Endometrial microvascular endothelial cells (primary cell): ENCODE results near the gene PPP2R2C. TPM values are rescaled to one million over a fixed set of nuclear protein-coding genes. Genes with fewer than 3 reads are reported as not detected.

Experiments
- in situ Hi-C: cut with HindIII; loops from 2 replicates; pipeline ENCODE4 v1.10.0; 2017; ENCODE audit warnings: low sequenced_read_pairs, low pct_unique_long_range_greater_than_20kb; ENCODE audit errors: inconsistent ontology term
- total RNA-seq: library from RNA; depleted of rRNA; stranded (reverse); fragments of >200 nt; gene quantifications from one replicate; pipeline ENCODE4 v1.2.3, GENCODE V29; 2015; ENCODE audit errors: inconsistent ontology term

The PPP2R2C gene
- not detected for total RNA-seq

DNA sequence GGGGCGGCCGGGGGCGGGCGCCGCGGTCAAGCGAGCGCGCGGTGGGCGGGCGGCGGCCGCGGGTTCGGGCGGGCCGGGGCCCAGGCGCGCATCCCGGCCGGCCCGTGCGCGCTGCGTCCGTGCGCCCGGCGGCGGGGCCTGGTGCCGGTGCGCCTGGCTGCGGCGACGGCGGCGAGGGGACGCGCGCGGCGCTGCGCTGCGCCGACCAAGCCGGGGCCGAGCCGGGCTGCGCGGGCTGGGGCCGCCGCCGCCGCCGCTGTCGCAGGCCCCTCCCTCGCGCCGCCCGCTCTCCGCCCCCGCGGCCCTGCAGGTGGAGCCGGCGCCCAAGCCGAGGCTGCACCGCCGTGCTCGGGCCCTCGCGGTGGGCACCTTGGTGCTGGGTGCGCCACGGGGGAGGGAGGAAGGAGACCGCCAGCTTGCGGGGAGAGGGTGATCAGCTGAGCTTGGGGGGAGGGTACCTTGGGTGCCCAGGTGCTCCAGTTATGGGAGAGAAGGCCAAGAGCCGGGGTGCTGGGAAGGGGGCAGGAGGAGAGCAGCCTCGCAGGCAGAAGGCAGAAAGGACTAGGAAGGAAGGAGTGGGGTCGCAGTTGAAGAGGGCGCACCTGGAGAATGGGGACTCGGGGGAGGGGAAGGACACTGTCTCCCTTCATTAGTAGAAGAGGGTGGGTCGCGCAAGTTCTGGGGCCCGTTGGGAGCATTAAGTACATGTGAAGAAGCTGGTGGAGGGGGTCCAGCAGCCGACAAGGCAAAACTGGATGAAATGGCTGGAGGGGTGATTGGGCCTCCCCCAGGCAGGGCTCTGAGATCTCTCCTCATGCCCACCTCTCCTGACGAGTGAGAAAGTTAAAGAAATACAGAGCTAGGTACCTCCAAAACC, at the start of gene PPP2R2C:
PPP2R2C (minus strand) TSS at position 228 of the 877 bp plus-strand sequence. CDS start 385 bp downstream, outside the sequence.
- in situ Hi-C loops, result no loop called here

DNA sequence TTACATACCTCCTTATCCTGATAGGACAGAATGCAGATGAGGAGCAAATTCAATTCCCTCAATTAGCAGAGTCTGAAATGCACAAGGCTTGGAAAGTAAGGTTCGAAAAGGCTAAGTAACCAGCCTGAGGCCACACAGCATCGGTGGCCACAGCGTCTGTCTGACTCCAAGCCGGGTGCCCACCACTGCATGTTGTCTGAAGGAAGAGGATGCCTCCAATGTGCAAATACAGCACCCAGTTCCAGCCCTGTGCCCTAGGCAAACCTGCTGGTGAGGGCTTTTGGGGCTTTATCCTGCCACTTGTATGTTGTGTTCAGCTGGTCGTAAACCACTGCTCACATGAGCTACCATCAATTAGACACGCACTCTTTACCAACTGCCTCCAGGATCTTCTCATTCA, 48.6 kb upstream of the PPP2R2C start:
- in situ Hi-C loops, result no loop called here

DNA sequence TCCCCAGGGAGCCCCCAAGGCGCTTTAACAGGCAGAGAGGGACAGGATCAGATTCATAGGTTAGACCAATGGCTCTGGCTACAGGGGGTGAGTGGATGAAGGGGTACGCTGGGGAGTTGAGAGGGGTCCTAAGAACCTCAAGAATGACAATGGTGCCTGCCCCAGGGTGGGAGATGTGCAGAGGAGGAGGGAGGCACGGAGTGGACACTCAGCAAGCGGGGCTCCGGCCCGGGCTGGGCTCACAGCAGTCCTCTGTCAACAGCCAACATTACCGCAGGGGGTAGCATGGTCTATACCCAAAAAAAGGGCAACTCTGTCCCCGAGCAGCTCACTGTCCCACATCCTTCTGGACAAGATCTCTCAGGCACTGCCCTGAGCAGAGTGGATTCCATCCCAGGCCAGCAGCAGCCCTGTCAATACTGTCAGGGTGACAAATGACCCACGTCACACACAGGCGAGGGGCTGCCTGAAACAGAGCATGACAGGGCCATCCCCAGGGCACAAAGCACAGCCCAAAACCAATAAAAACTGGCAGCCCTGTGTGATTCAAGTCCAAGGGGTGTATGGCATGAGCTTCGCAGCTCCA, 47.7 kb upstream of the PPP2R2C start:
- in situ Hi-C loops, result no loop called here

DNA sequence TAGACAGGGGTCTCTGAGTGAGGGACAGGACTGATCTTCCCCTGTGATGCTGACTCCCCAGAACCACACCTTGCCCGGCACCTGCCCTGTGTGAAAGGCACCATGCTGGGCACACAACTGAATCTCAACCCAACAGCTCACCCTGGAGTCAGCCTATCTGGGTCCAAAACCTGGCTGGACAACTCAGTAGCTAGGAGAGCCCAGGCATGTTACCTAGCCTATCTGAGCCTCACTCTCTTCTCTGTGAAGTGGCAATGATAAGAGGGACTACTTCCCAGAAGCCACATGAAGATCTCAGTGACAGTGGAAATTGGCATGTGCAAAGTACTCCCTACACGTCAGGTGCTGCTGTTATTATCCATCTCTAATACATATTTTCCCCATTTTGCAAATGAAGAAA, 44.8 kb upstream of the PPP2R2C start:
- in situ Hi-C loops, result no loop called here

DNA sequence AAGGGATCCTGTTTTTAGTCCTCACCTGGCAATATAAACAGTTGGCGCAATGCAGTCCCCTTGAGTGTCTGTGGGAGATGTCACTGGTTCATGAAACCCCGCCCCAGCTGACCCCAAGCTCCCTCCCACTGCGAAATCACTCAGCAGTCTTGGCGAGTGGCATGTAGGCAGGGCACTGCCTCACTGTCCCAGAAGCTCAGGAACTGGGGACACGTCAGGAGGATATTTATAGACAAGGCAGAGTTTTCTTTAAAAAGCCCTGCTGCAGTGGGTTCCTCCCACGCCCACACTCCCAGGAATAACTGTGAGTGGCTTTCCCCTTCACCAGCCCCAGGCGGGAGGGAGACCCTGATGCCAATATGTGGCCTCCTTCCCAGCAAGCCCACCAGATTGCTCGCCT, 44.3 kb upstream of the PPP2R2C start:
- in situ Hi-C loops, result no loop called here

DNA sequence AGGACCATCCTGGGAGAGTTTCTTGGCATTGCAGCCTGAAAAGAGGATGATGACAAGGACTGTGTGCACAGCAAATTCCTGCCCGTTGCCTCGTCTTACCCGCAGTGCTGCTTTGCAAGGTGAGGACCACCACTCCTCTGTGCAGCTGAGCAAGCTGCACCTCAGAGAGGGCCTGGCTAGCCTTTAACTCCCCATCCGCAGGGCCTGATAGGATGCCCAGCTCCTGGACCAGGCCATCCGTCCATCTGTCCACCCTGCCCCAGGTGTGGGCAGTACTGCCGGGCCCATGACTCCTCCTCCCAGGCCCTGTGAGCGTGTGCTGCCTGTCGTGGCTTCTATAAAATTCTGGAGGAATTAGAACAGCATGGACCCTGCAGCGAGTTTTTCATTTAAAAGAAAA, 43.9 kb upstream of the PPP2R2C start:
- in situ Hi-C loops, result no loop called here

DNA sequence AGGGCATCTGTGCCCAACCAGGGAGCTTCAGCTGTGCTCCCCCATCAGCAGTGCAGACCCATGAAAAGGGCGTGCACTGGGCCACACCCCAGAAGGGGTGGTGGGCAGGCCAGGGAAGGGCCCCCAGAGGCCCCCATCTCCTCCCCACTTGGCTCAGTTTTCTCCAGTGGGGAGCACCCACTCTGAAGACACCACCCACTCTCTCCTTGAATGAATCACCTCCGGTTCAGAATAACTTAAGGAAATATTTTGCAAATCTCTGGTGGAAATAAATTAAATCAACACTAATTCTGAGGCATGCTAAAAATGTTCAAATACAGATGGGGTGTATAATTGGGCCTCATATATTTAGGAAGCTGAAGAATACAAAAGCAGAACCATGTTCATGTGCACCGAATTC, 41.3 kb upstream of the PPP2R2C start:
- in situ Hi-C loops, result no loop called here

DNA sequence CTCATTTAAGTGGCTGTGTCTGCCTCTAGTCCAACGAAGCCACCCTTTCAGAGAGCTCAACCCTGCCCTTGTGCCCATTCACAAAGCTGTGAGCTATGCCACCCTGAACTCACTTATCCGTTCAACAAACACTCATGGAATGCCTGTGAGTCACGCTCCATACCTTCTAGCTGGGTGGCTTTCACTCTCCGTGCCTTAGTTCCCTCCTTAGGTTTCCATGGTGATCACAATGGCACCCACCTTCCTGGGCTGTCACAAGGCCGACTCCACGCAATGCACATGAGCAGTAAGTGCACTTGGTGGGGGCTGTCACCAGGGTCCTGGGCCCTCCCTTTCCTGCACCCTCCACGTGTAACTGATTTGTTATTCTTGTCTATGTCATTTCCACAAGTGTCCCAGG, 37.2 kb upstream of the PPP2R2C start:
- in situ Hi-C loops, result no loop called here

DNA sequence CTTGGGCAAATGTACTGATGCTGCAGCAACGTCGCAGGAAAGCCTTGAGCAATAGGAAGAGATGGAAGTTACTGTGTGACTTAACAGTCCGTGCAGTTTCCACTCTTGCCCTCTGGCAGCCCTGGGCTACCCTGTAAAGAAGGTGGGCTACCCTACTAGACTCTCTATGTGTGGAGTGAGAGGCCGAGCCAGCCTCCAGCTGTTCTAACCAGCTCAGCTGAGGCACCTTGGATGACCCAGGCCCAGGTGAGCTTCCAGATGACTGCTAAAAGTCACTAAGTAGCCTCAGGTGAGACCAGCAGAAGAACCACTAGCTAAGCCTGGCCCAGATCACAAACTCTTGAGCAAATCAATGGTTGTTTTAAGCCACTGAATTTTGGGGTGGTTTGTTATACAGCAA, 34.9 kb upstream of the PPP2R2C start:
- in situ Hi-C loops, result no loop called here

DNA sequence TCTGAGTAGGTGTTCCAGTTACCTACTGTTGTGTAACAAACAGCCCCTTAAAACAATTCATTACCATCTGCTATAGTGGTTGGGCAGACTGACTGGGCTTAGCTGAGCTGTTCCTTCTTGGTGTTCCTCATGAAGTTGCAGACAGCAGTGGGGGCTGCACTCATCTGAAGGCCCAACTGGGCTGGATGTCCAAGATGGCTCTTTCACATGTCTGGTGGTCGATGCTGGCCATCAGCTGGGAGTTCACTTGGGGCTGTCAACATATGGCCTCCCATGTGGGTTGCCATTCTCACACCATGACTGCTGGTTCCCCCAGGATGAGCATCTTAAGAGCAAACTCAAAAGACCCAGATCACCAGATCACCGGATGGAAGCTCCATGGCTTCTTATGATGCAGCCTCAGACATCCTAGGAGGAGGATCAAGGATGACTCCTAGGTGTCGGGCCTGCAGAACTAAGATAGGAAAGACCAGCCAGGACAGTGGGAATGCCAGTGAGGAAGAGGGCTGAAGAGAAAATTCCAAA, 34.3 kb upstream of the PPP2R2C start:
- in situ Hi-C loops, result no loop called here

DNA sequence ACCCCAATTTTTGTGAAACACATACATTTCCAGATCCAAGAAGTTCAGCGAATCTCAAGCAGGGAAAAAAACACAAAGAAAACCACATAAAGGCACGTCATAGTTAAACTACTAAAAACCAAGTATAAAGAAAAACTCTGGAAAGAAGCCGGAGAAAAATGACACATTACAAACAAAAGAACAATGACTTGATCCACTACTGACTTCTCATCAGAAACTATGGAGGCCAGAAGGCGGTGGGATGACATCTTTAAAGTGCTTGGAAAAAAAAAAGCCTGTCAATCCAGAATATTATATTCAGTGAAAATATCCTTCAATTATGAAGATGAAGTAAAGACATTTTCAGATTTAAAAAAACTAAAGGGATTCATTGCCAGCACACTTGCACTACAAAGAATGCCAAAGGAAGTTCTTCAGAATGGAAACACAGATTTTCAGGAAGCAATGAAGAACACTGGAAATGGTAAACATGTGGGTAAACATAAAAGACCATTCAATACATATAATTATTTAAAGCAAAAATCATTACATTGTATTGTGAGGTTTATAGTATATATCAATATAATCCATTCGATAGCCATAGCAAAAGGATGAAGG, 32.6 kb upstream of the PPP2R2C start:
- in situ Hi-C loops, result no loop called here

DNA sequence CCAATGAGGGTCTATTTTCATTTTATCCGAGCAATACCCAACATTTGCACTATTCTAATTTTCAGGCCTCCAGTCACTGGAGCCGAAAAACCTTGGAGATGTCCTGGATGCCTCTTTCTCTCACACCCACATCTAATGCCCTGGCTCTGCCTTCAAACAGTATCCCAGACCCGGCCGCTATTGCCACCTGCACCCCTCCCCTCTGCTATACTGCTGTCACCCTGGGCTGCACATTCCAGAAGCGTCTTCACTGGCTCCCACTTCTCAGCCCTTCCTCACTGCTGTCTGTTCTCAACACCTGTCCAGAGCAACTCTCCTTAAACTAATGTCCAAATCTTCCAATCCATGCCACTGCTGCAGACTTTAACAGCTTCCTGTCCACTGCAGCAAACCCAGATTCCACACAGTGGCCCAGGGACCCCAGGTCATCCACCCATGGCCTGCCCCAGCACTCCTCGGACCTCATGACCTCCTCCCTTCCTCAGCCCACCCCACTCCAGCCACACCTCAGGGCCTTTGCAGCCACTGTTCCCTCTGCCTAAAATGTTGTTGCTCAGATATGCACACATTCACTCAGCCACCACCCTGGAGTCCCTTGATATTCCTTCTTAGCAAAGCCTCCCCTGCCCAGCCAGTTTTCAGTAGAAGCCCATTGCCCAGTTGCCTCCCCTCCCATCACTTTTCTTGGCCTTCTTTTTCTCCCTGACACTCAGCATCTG, 30.5 kb upstream of the PPP2R2C start:
- in situ Hi-C loops, result no loop called here

DNA sequence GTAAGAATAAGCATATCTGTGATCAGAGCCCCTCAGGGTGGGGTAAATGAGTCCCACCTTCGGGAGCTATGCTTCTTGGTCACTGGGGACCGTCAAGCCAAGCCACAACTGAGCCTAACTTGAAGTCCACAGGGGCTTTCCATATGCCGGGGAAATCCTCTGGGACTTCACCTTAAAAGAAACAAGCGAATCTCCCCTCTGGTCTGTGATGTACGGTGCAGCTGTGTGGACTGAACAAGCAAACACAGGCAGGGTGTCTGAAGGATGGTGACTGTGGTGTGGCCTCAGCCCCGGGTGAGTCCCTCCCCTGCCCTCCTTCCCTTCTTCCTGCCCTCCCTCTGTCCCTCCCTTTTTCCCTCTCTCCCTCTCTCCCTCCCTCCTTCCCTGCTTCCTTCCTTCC, 29.7 kb upstream of the PPP2R2C start:
- in situ Hi-C loops, result no loop called here

DNA sequence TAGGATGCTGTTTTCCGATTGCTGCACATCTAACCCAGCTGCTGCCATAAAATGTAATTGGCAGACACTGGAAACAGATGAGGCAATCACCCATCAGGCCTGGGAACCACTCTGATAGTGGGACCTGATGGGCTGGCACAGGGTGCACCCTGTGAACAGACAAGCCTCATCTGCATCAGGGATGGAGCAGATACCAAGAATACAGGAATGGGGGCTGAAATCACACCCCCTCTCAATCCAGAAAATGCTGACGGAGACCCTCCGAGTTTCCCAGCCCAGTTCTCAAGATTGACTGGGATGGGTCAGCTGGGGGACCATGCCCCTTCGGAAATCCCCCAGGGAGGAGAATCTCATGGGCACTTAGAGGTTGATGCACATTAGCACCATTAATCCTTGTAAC, 28.8 kb upstream of the PPP2R2C start:
- in situ Hi-C loops, result no loop called here

DNA sequence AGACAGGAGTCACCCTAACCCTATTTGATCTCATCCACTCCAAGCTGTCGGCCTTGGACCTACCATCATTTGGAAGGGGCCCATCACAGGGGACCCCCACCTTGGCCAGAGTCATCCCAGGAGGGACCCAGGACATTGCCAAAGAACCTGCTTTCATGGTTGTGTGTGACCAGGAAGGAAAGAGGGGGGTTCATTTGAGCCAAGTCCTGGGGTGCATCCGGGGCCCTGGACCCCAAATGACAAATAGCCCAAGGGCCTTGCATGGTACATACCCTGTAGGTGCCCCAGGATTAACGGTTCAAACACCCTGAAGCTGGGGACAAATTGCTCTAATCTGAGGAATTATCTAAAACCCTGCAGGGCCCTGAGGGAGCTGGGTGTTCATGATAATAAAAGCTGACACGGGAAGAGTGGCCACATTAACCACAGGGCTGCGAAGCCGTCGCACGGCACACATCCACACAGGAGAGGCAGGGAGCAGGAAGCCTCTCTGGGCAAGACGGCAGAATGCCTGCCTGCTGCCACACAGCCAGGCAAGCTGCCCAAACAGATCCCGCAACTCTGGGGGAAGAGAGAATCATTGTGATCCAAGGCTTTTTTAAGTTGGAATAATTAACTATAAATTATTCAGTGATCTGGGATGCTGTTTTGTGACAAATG, 28.2 kb upstream of the PPP2R2C start:
- in situ Hi-C loops, result no loop called here

DNA sequence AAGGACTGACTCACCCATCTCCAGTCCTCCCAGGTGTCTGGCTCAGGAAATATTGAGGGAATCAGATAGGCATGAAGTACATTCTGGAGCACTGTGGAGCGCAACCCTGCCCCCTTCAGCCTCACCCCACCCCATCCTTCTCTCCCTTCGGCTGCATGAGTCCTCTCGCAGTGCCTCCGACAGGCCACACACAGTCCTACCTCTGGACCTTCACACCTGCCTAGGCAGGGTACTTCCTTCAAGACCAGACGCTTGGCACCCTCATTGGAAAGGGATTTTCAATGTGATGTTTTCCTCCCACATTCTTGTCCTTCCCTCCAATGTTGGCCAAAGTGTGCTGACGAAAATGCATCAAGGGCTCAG, 26.8 kb upstream of the PPP2R2C start:
- in situ Hi-C loops, result no loop called here

DNA sequence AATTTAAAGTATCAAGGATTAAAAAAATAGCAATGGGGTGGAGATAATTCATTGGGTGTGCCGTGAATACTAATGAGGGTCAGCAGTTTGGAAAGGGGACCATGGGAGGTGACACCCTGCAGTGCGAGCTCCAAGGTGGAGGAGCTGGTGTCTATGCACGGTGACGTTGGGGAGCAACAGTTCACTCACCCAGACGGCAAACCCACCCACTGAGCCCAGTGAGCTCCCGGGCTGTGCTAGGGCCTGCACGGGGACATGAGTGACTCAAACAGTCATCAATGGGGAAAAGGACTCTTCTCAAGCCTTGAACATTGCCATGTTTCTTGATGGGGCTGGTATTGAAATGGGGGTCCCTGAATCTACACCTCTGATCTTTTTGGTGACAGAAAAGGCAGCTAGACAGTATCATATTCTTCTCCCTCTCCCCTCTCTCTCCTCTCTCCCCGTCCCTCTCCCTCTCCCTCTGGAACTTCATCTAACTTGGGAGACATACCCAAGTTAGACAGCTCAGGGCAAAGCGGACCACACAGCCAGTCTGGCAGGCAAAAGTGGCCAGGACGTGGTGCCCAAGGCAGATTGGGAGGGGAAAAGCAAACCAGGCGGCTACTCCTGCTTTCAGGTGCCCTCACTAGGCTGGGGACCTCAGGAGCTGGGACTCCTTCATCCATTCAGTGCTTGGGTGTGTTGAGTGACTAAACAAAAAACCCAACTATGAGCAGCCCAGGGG, 26.3 kb upstream of the PPP2R2C start:
- in situ Hi-C loops, result no loop called here

DNA sequence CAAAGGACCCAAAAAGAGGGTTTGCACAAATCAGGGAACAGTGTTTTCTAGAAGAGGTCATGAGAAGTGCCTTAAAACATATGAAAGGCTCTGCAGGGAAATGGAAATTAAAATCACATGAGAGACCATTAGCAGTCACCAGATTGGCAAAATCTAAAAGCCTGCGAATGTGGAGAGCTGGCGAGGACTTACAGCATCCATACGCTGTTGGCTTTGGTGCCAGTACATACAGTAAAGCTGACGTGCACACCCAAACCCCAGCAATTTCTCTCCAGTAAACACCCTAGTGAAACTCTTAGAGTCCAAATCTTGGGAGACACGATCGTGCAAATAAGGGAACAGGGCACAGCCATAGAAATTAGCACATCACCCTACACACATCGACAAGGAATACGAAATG, 25.4 kb upstream of the PPP2R2C start:
- in situ Hi-C loops, result no loop called here
